Measurements from ENCODE around the gene TMEM72.

Gene TMEM72

DNA sequence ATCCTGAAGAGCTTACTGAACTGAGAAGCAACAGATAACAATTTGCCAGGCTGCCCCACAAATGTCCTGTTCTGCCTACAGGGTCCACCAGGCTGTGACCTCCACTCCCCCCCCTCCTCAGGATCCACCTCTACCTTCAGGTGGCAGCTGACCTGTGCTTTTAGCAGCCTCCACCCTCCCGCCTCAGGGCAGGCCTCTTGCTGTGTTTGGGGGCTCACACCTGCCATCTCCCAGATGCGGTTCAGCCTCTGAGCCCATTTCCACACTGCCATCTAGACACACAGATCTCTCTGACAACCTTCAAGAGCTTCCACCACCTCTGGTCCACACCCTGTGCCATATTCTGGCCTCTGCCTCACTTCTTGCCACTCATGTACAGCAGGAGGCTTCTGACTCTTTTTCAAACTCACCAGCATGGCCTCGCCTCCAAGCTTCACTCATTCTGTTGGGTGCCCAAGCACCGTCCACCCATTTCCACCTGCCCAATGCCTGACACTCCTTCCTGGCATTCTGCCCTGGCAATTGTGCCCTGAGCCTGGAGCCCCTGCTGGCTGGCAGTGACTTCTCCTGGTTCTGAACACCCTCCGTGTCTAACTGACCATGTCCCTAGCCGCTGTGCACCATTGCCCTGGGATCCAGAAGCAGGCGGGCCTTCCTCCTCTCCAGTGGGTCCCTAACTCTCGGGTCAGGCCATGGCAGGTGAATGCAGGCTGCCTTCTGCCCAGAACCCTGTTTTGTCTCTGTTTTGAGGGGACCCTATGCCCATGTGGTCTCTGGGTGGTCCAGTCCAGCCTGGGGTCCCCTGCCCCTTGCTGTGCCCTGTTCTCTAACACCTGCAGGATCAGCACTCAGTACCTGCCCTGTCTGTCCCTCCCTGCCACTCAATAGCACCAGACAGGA lies 18.5 kb downstream of the TMEM72 start:
- Histone ChIP-seq H3K9ac (ENCODE audit: low read length) (no peak overlapping the region), H3K36me3 (ENCODE audit: control insufficient read depth, insufficient read depth, low read length, severe bottlenecking) (no peaks in the 10 kb centered on the region), H3K27me3 (replicated peaks; ENCODE audit: control insufficient read depth, insufficient read depth, low read length) (peaks cover 4% of the 10 kb centered on the region), H3K9me3 (ENCODE audit: control insufficient read depth, low read length) (no peaks in the 10 kb centered on the region), H3K4me1 (ENCODE audit: control insufficient read depth, insufficient read depth, low read length) (peaks cover 11% of the 10 kb centered on the region), H3K4me3 (ENCODE audit: low read length) (no peak overlapping the region)
- DNase-seq (ENCODE audit: low read depth) = no peak

DNA sequence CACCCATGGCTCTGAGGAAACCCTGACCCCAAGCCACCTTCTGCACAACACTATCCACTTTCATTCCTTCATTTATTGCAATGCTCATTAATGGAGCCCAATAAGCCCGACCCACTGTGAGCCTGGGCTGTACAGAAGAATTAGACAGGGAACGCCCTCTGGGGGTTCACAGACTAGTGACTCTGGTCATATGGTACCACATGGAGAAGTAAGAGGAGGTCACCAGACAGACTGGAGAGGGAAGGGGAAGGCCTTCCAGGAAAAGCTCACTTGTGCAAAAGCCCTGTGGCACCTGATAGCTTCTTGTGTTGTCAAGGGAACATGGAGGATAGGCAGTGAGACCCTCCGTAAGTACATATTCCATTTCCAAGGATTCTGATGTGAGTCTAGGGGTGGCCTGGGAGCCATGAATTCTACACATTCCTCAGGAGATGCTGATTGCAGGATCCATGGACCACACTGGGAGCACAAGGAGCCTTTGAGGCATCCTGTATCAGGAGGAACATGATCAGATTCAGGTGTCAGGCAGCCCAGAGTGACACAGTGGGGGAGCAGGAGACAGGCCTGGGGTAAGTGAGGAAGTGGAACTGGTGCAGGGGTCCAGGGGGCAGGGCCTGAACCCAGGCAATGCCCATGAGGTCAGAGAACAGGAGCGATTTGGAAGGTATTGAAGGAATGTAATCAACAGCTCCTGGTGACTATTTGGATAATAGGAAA lies 19.9 kb downstream of the TMEM72 start:
- Histone ChIP-seq H3K9ac (ENCODE audit: low read length) (no peak overlapping the region), H3K4me1 (ENCODE audit: control insufficient read depth, insufficient read depth, low read length) (peaks cover 21% of the 10 kb centered on the region), H3K27me3 (replicated peaks; ENCODE audit: control insufficient read depth, insufficient read depth, low read length) (peaks cover 4% of the 10 kb centered on the region), H3K4me3 (ENCODE audit: low read length) (no peak overlapping the region), H3K36me3 (ENCODE audit: control insufficient read depth, insufficient read depth, low read length, severe bottlenecking) (no peaks in the 10 kb centered on the region), H3K9me3 (ENCODE audit: control insufficient read depth, low read length) (no peaks in the 10 kb centered on the region)
- no peak for DNase-seq (ENCODE audit: low read depth)

DNA sequence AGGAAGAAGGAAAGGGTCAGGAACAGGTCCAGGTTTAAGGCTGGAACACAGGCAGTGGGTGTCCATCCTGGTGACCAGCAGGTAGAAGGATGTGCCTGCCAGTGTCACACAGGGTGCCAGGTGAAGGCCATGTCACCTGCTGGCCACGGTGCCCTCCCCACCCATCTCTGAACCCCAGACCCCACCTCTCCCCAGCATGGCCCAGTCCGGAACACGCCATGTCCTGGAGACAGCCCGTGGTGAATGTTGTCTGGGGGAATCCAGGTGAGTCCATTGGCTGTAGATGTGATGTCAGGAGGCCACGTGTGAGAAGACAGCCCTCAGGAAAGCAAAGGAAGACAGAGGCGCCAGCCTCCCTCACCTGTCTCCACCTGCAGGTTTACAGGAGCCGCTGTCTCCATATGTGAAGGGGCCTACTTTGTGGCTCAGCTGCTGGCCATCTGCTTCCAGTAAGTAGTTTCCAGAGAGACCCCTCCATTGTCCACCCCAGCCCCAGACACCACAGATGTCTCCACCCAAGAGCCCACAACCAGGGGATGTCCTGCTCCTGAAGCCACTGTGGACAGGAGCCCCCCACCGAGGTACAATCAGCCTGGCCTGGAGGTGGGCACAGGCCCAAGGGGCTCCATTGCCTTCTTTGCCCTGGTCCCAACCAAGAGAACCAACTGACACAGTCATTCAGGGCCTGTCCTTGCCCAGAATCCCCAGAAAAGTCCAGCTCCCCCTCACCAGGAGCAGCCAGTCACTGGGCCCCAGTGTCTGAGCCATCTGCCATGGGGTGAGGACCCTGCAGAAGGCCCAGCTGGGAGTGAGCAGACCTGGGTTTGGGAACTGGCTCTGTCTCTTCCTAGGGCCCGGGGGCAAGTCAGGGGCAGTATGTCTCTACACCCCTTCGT lies 20.7 kb downstream of the TMEM72 start:
- peaks cover 4% of the 10 kb centered on the region for H3K27me3 ChIP-seq (replicated peaks; ENCODE audit: control insufficient read depth, insufficient read depth, low read length)

DNA sequence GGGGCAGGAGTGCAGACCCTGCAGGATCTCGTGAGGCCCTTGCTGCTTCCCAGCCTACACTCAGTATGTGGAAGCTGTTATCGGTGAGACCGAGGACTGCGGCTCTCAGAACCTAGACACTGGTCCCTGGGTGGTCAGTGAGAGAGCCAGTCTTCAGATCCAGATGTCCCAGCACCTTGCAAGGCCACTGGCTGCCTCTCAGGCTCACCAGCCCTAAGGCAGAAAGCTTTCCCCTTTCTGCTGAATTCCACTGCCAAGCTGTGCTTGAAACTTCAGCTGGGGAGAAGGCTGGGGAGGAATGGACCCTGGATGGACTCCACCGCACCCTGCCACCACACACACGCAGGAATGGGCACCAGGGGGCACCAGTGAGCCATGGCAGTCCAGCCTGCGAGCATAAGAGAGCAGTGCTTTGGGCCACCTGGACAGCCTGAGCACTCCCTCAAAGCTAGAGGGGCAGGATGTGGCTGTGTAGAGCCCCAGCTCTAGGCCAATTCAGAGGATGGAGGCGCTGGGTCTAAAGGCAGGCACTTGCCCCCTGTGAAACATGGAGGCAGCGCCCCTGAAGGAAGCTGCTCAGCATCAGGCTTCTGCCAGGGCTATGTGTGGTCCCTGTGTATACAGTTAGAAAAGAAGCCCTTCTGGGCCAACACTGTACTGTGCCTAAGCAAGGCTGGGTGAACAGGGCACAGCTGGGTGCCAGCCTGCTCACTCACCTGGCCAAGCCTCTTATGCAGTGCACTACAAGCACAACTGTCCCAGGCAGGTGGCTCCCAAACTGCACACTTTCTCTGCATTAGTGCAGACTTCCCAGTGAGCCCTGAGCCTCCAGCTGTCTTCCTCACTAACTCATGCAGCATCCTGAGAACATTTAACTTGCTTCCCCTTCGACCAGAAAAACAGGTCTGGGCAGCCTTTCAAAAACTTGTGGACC lies 21.6 kb downstream of the TMEM72 start:
- DNase-seq (ENCODE audit: low read depth) = peak; percentile 93
- no peaks in the 10 kb centered on the region for H3K36me3 ChIP-seq (ENCODE audit: control insufficient read depth, insufficient read depth, low read length, severe bottlenecking)
- peak overlapping the region; percentile 29 for H3K9ac ChIP-seq (ENCODE audit: low read length)
- H3K9me3 ChIP-seq (ENCODE audit: control insufficient read depth, low read length) = no peaks in the 10 kb centered on the region
- H3K4me3 ChIP-seq (ENCODE audit: low read length) = no peak overlapping the region
- peaks cover 27% of the 10 kb centered on the region for H3K4me1 ChIP-seq (ENCODE audit: control insufficient read depth, insufficient read depth, low read length)
- H3K27me3 ChIP-seq (replicated peaks; ENCODE audit: control insufficient read depth, insufficient read depth, low read length) = peaks cover 4% of the 10 kb centered on the region

More for the DNA sequence above, 20.7 kb downstream of the TMEM72 start:
- H3K36me3 ChIP-seq (ENCODE audit: control insufficient read depth, insufficient read depth, low read length, severe bottlenecking) = no peaks in the 10 kb centered on the region
- H3K9me3 ChIP-seq (ENCODE audit: control insufficient read depth, low read length) = no peaks in the 10 kb centered on the region
- no peak for DNase-seq (ENCODE audit: low read depth)
- H3K4me3 ChIP-seq (ENCODE audit: low read length) = no peak overlapping the region
- H3K9ac ChIP-seq (ENCODE audit: low read length) = peak overlapping the region; percentile 29
- peaks cover 28% of the 10 kb centered on the region for H3K4me1 ChIP-seq (ENCODE audit: control insufficient read depth, insufficient read depth, low read length)

DNA sequence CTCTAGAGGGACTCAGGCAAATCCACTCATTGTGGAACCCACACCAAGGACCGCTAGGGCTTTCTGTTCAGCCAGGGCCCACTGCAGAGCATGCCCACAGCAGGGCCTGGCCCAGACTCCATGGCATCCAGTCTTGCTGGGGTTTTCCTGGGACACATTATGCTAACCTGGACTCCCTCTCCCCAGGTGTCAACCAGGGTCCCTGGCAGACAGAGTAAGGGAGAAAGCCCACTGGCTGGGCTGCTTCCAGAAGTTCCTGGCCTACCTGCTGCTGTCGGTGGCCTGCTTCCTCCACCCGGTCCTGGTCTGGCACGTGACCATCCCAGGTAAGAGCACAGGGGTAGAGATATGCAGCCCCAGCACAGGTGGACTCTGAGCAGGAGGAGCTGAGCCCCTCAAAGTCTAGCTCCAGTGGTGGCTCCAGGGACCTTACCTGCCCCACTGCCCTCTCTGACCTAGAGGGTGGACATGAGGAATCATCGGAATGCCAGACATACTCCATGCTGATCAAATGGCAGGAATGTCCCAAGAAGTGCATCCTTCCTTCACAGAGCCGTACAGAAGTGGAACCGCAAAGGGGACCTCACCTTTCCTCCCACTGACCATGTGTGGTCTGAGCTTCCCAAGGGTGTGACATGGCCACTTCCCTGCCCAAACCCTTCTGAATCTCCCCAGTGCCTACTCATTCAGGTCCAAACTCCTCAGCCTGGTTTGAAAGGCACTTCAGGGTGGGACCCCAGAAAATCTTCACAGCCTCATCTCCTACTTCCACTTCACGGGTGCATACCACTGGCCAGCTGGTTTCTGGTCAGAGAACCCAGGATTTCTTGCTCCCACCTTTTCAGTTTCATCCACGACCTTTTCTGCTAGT lies 22.5 kb downstream of the TMEM72 start:
- DNase-seq (ENCODE audit: low read depth) = no peak
- Histone ChIP-seq H3K36me3 (ENCODE audit: control insufficient read depth, insufficient read depth, low read length, severe bottlenecking) (no peaks in the 10 kb centered on the region), H3K27me3 (replicated peaks; ENCODE audit: control insufficient read depth, insufficient read depth, low read length) (peaks cover 4% of the 10 kb centered on the region), H3K9me3 (ENCODE audit: control insufficient read depth, low read length) (no peaks in the 10 kb centered on the region), H3K4me1 (ENCODE audit: control insufficient read depth, insufficient read depth, low read length) (peaks cover 27% of the 10 kb centered on the region), H3K4me3 (ENCODE audit: low read length) (no peak overlapping the region), H3K9ac (ENCODE audit: low read length) (no peak overlapping the region)

DNA sequence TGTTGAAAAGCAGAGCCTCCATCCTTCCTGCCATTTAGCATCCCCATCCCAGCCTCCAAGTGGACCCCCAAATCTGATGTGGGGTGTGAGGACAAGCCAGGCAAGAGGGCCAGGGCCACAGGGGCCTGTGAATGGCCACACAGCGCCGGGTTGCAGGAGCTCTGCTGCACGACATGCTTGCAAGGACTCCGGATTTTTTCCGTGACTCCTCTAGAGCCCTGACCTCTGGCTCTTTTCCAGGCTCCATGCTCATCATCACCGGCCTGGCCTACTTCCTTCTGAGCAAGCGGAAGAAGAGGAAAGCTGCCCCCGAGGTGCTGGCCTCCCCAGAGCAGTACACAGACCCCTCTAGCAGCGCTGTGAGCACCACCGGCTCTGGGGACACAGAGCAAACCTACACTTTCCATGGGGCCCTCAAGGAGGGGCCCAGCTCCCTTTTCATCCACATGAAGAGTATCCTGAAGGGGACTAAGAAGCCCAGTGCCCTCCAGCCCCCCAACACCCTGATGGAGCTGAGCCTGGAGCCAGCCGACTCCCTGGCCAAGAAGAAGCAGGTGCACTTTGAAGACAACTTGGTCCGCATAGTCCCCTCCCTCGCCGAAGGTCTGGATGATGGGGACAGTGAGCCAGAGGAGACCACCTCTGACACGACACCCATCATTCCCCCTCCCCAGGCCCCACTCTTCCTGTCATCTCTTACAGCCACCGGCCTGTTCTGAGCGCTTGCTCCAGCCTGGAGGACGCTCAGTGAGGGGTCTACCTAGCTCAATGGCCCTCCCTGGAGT lies 23.5 kb downstream of the TMEM72 start:
- Histone ChIP-seq H3K36me3 (ENCODE audit: control insufficient read depth, insufficient read depth, low read length, severe bottlenecking) (no peaks in the 10 kb centered on the region), H3K4me3 (ENCODE audit: low read length) (no peak overlapping the region), H3K27me3 (replicated peaks; ENCODE audit: control insufficient read depth, insufficient read depth, low read length) (no peaks in the 10 kb centered on the region), H3K9me3 (ENCODE audit: control insufficient read depth, low read length) (peaks cover 5% of the 10 kb centered on the region), H3K9ac (ENCODE audit: low read length) (no peak overlapping the region), H3K4me1 (ENCODE audit: control insufficient read depth, insufficient read depth, low read length) (peaks cover 27% of the 10 kb centered on the region)
- DNase-seq (ENCODE audit: low read depth) = no peak

DNA sequence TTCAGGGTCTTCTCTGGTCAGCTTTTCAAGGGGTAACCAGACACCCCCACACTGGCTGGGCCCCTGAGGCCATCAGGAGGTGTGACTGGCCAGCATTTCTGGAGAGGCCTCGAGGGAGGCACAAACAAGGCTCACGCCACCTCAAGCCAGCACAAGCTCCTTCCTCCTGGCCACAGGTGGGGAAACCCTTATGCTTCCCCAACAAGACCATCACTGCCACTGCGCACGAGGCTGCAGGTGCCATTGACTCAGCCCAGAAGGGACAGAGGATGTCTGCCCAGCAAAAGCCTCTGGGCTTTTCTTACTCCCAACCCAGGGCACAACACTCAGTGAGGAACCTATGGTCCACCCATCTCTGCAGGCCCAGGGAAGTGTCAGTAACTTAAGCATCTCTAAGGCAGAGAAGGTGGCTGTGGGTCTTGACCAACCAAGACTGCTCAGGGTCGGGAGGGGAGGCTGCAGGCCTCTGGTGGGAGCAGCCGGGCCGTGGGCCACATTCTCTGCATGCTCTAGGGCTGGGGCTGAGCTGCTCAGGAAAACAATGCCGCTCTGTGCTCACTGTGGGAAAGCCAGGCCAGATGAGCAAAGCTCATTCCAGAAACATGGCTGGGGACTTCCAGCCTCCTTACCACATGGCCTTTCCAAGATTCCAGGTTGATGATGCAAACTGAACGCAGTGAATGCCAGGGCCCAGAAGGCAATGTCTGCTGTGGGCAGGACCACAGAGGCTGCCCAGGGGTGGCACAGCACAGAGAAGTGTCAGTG lies 24.2 kb downstream of the TMEM72 start:
- Histone ChIP-seq H3K9ac (ENCODE audit: low read length) (peak overlapping the region; percentile 15), H3K4me1 (ENCODE audit: control insufficient read depth, insufficient read depth, low read length) (peaks cover 30% of the 10 kb centered on the region), H3K36me3 (ENCODE audit: control insufficient read depth, insufficient read depth, low read length, severe bottlenecking) (no peaks in the 10 kb centered on the region), H3K27me3 (replicated peaks; ENCODE audit: control insufficient read depth, insufficient read depth, low read length) (no peaks in the 10 kb centered on the region), H3K9me3 (ENCODE audit: control insufficient read depth, low read length) (peaks cover 5% of the 10 kb centered on the region), H3K4me3 (ENCODE audit: low read length) (no peak overlapping the region)
- DNase-seq (ENCODE audit: low read depth) = peak; percentile 75

DNA sequence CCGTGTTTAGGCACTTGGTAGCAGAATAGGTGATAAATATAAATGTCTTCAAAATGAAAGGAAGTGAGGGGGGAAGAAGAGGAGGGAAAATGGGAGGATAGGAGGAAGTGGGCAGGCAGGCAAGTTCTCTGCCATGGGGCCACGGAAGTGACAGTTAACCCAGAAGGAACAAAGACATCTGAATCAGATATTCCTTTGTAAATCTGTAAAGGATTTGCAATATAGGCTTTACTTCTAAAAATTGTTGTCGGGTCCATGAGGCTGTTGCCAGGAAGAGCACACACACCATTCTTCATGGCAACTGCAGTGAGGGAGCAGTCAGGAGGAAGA lies 24.8 kb downstream of the TMEM72 start:
- H3K9me3 ChIP-seq (ENCODE audit: control insufficient read depth, low read length) = peaks cover 11% of the 10 kb centered on the region
- no peak overlapping the region for H3K4me3 ChIP-seq (ENCODE audit: low read length)
- peaks cover 33% of the 10 kb centered on the region for H3K4me1 ChIP-seq (ENCODE audit: control insufficient read depth, insufficient read depth, low read length)
- DNase-seq (ENCODE audit: low read depth) = no peak
- no peaks in the 10 kb centered on the region for H3K36me3 ChIP-seq (ENCODE audit: control insufficient read depth, insufficient read depth, low read length, severe bottlenecking)
- no peaks in the 10 kb centered on the region for H3K27me3 ChIP-seq (replicated peaks; ENCODE audit: control insufficient read depth, insufficient read depth, low read length)
- H3K9ac ChIP-seq (ENCODE audit: low read length) = no peak overlapping the region

Measured in adipocyte (in vitro differentiated cells).